Ishikawa (cell line): ENCODE measurements around the gene SPN.

Experiments
- CEBPB ChIP-seq: IDR thresholded peaks from 2 replicates; pipeline ENCODE4 v1.6.1; 2012
- CREB1 ChIP-seq: IDR thresholded peaks from 2 replicates; pipeline ENCODE4 v1.6.1; 2012; ENCODE audit warnings: low read depth
- EGR1 ChIP-seq: IDR thresholded peaks from 2 replicates; pipeline ENCODE4 v1.6.1; 2012
- EP300 ChIP-seq: IDR thresholded peaks from 2 replicates; pipeline ENCODE4 v1.6.1; 2012; ENCODE audit warnings: borderline replicate concordance
- FOXM1 ChIP-seq: IDR thresholded peaks from 2 replicates; pipeline ENCODE4 v1.6.1; 2012; ENCODE audit warnings: low read depth, borderline replicate concordance
- MAX ChIP-seq: IDR thresholded peaks from 2 replicates; pipeline ENCODE4 v1.6.1; 2012
- NFIC ChIP-seq: IDR thresholded peaks from 2 replicates; pipeline ENCODE4 v1.6.1; 2012
- RAD21 ChIP-seq: IDR thresholded peaks from 2 replicates; pipeline ENCODE4 v1.6.1; 2012; ENCODE audit warnings: low read depth
- REST ChIP-seq: IDR thresholded peaks from 2 replicates; pipeline ENCODE4 v1.6.1; 2012; ENCODE audit warnings: low read depth, mild to moderate bottlenecking
- TAF1 ChIP-seq: IDR thresholded peaks from 2 replicates; pipeline ENCODE4 v1.6.1; 2012; ENCODE audit warnings: low read depth, mild to moderate bottlenecking
- TCF12 ChIP-seq: IDR thresholded peaks from 2 replicates; pipeline ENCODE4 v1.6.1; 2012; ENCODE audit warnings: low read depth
- TEAD4 ChIP-seq: IDR thresholded peaks from 2 replicates; pipeline ENCODE4 v1.6.1; 2012
- YY1 ChIP-seq: IDR thresholded peaks from 2 replicates; pipeline ENCODE4 v1.6.1; 2012; ENCODE audit warnings: low read depth
- ZBTB7A ChIP-seq: IDR thresholded peaks from 2 replicates; pipeline ENCODE4 v1.6.1; 2012; ENCODE audit warnings: low read depth
- TF ChIP-seq, protein P1 (sequence below): IDR thresholded peaks from 2 replicates; pipeline ENCODE4 v1.6.1; 2012

The SPN gene

DNA sequence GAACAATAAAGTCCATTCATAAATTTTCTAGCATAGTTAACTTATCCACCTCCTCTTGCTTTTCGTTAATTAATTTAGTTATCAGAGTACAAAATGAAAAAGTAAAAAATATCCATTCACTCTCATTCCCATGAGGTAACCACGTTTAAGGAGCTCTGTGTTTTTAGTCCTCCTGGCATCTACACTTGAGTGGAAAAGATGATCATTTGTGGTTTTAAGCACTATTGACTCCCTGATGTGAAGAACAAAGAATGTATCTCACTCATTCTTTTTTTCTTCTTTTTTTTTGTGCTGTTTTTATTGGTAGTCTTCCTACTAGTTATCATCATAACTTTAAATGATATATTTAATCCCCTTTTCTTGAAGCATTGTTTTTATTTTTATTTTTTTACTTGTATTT is 42.0 kb downstream of the SPN start:
- TF ChIP-seq REST, result no peak
- no peak for TF ChIP-seq MAX
- TF ChIP-seq TCF12, result no peak
- no peak for TF ChIP-seq TAF1
- TF ChIP-seq RAD21, result no peak
- no peak for TF ChIP-seq CREB1
- no peak for TF ChIP-seq EP300
- TF ChIP-seq ZBTB7A, result no peak
- TF ChIP-seq EGR1, result no peak
- TF ChIP-seq CEBPB, result no peak
- TF ChIP-seq NFIC, result no peak
- TF ChIP-seq FOXM1, result no peak
- TF ChIP-seq, protein P1, sequence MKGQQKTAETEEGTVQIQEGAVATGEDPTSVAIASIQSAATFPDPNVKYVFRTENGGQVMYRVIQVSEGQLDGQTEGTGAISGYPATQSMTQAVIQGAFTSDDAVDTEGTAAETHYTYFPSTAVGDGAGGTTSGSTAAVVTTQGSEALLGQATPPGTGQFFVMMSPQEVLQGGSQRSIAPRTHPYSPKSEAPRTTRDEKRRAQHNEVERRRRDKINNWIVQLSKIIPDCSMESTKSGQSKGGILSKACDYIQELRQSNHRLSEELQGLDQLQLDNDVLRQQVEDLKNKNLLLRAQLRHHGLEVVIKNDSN, result no peak
- no peak for TF ChIP-seq TEAD4
- no peak for TF ChIP-seq YY1

DNA sequence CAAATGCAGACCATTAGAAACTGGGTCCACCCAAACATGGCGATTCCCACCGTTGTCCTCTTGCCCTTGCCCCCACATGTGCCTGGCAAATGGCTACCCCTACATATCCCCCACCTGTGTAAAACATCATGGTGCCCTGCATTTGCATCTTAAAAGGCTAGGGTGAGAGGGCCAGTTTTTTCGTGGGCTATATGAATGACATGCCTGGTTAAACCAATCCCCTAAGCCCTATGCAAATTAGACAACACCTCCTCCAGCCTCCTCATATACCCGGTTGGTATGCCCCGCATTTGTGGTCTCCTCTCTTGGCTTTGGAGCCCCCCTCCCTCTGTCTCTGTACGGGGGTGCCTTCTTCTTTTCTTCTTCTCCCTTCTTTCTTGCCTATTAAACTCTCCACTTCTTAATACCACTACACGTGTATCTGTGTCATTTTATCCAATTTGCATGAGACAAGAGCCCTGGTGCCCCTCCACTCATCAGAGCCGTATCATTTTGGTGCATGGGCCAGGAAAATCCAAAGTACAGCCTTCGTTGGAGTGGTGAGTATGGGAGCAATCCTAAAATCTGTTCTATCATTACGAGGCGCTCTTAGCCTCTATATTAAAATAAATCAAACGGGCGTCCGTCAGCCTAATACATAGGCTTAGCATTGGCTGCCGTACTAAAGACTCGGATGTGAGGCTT is 46.0 kb downstream of the SPN start:
- no peak for TF ChIP-seq FOXM1
- no peak for TF ChIP-seq MAX
- TF ChIP-seq EGR1, result no peak
- no peak for TF ChIP-seq CREB1
- no peak for TF ChIP-seq REST
- TF ChIP-seq RAD21, result no peak

GRCh38 chr16:29710227-29711219 is 47.5 kb downstream of the SPN start:
- TF ChIP-seq RAD21 (peak; percentile 36; the same call in 1 of the 2 replicates), YY1 (no peak), EGR1 (no peak), REST (no peak), MAX (peak; percentile 87)
- TF ChIP-seq, protein P1, result peak; percentile 79

- TF ChIP-seq CREB1 (no peak), EP300 (no peak), ZBTB7A (no peak), TCF12 (no peak), REST (no peak)
Observed at GRCh38 chr16:29712809-29713208, 49.8 kb downstream of the SPN start.
